Measurements from ENCODE around the gene RBBP4. TPM values are rescaled to one million over a fixed set of nuclear protein-coding genes. Genes with fewer than 3 reads are reported as not detected.
"Not testable (repeated sequence)": the region's sequence is repeated elsewhere in the genome, so short reads cannot be mapped to it uniquely, and the experiment has no call there.

RBBP4 gene
- total and polyA plus RNA-seq, 4 donors = 31.4 to 114 (median 73.5) TPM

GRCh38 chr1:32618673-32619221 is 32.3 kb upstream of the RBBP4 start:
- Histone ChIP-seq H3K4me1 (ENCODE audit: control insufficient read depth in 1 of 2, insufficient read depth in 2 of 2, low read length in 2 of 2) (no peaks in the 10 kb centered on the region), H3K27ac (ENCODE audit: low read depth in 1 of 2, low read length in 2 of 2) (no peak overlapping the region), H3K9me3 (ENCODE audit: control insufficient read depth, low read length) (no peaks in the 10 kb centered on the region), H3K36me3 (ENCODE audit: control insufficient read depth in 1 of 2, insufficient read depth in 2 of 2, low read length in 1 of 2) (peaks cover 0 to 2% of the 10 kb centered on the region in 2 donors), H3K27me3 (ENCODE audit: control insufficient read depth in 1 of 2, insufficient read depth in 2 of 2, low read length in 1 of 2) (no peaks in the 10 kb centered on the region), H3K4me3 (ENCODE audit: low read length in 2 of 2) (no peak overlapping the region)
- no peak for DNase-seq
- intact Hi-C loops (cut with DNase I) = loop anchor here in 1 of 2 donors (10.0 kb wide), 1 partner anchor 174 kb away; no protein-coding TSS in a partner anchor
- ATAC-seq (ENCODE audit: low FRiP score) = no peak
- 89 to 92% methylated on average over 5 of the region's 5 CpGs for WGBS, 2 donors

- intact Hi-C loops (cut with DNase I) = loop anchor here in 1 of 2 donors (10.0 kb wide), 1 partner anchor 175 kb away; no protein-coding TSS in a partner anchor
- WGBS, 2 donors = 54 to 55% methylated on average over 5 of the region's 5 CpGs
Measured at GRCh38 chr1:32619701-32620485, 31.1 kb upstream of the RBBP4 start.

GRCh38 chr1:32622205-32622604 is 28.8 kb upstream of the RBBP4 start:
- Histone ChIP-seq H3K27me3 (ENCODE audit: control insufficient read depth in 1 of 2, insufficient read depth in 2 of 2, low read length in 1 of 2) (no peaks in the 10 kb centered on the region), H3K36me3 (ENCODE audit: control insufficient read depth in 1 of 2, insufficient read depth in 2 of 2, low read length in 1 of 2) (peaks cover 0 to 2% of the 10 kb centered on the region in 2 donors), H3K4me1 (ENCODE audit: control insufficient read depth in 1 of 2, insufficient read depth in 2 of 2, low read length in 2 of 2) (no peaks in the 10 kb centered on the region), H3K27ac (ENCODE audit: low read depth in 1 of 2, low read length in 2 of 2) (no peak overlapping the region), H3K4me3 (ENCODE audit: low read length in 2 of 2) (no peak overlapping the region), H3K9me3 (ENCODE audit: control insufficient read depth, low read length) (no peaks in the 10 kb centered on the region)
- 93% methylated on average over 2 of the region's 2 CpGs for WGBS, 2 donors
- intact Hi-C loops (cut with DNase I) = no loop called here
- DNase-seq = no peak
- ATAC-seq (ENCODE audit: low FRiP score) = no peak

More at GRCh38 chr1:32619701-32620485, 31.1 kb upstream of the RBBP4 start:
- no peaks in the 10 kb centered on the region for H3K9me3 ChIP-seq (ENCODE audit: control insufficient read depth, low read length)
- H3K36me3 ChIP-seq (ENCODE audit: control insufficient read depth in 1 of 2, insufficient read depth in 2 of 2, low read length in 1 of 2) = peaks cover 0 to 2% of the 10 kb centered on the region in 2 donors
- H3K4me1 ChIP-seq (ENCODE audit: control insufficient read depth in 1 of 2, insufficient read depth in 2 of 2, low read length in 2 of 2) = no peaks in the 10 kb centered on the region
- no peak overlapping the region for H3K27ac ChIP-seq (ENCODE audit: low read depth in 1 of 2, low read length in 2 of 2)
- ATAC-seq (ENCODE audit: low FRiP score) (no peak), DNase-seq (no peak)
- H3K4me3 ChIP-seq (ENCODE audit: low read length in 2 of 2) = no peak overlapping the region
- H3K27me3 ChIP-seq (ENCODE audit: control insufficient read depth in 1 of 2, insufficient read depth in 2 of 2, low read length in 1 of 2) = no peaks in the 10 kb centered on the region

GRCh38 chr1:32622806-32623681 is 28.0 kb upstream of the RBBP4 start:
- ATAC-seq (ENCODE audit: low FRiP score) = no peak
- intact Hi-C loops (cut with DNase I) = no loop called here
- Histone ChIP-seq H3K4me1 (ENCODE audit: control insufficient read depth in 1 of 2, insufficient read depth in 2 of 2, low read length in 2 of 2) (no peaks in the 10 kb centered on the region), H3K9me3 (ENCODE audit: control insufficient read depth, low read length) (no peaks in the 10 kb centered on the region), H3K4me3 (ENCODE audit: low read length in 2 of 2) (no peak overlapping the region), H3K36me3 (ENCODE audit: control insufficient read depth in 1 of 2, insufficient read depth in 2 of 2, low read length in 1 of 2) (peaks cover 0 to 2% of the 10 kb centered on the region in 2 donors), H3K27ac (ENCODE audit: low read depth in 1 of 2, low read length in 2 of 2) (no peak overlapping the region), H3K27me3 (ENCODE audit: control insufficient read depth in 1 of 2, insufficient read depth in 2 of 2, low read length in 1 of 2) (no peaks in the 10 kb centered on the region)
- DNase-seq = no peak
- WGBS, 2 donors = 72 to 73% methylated on average over 3 of the region's 3 CpGs

- 82 to 92% methylated on average over 5 of the region's 5 CpGs for WGBS, 2 donors
- Histone ChIP-seq H3K27me3 (ENCODE audit: control insufficient read depth in 1 of 2, insufficient read depth in 2 of 2, low read length in 1 of 2) (no peaks in the 10 kb centered on the region), H3K27ac (ENCODE audit: low read depth in 1 of 2, low read length in 2 of 2) (no peak overlapping the region), H3K4me3 (ENCODE audit: low read length in 2 of 2) (no peak overlapping the region), H3K9me3 (ENCODE audit: control insufficient read depth, low read length) (no peaks in the 10 kb centered on the region), H3K4me1 (ENCODE audit: control insufficient read depth in 1 of 2, insufficient read depth in 2 of 2, low read length in 2 of 2) (no peaks in the 10 kb centered on the region), H3K36me3 (ENCODE audit: control insufficient read depth in 1 of 2, insufficient read depth in 2 of 2, low read length in 1 of 2) (peaks cover 0 to 2% of the 10 kb centered on the region in 2 donors)
- no peak for ATAC-seq (ENCODE audit: low FRiP score)
- no peak for DNase-seq
- intact Hi-C loops (cut with DNase I) = no loop called here
Measured at GRCh38 chr1:32623775-32624174, 27.2 kb upstream of the RBBP4 start.

- H3K4me3 ChIP-seq (ENCODE audit: low read length in 2 of 2) = no peak overlapping the region
- H3K36me3 ChIP-seq (ENCODE audit: control insufficient read depth in 1 of 2, insufficient read depth in 2 of 2, low read length in 1 of 2) = no peaks in the 10 kb centered on the region
- intact Hi-C loops (cut with DNase I) = no loop called here
- no peak for DNase-seq
- no peak for ATAC-seq (ENCODE audit: low FRiP score)
- no peaks in the 10 kb centered on the region for H3K9me3 ChIP-seq (ENCODE audit: control insufficient read depth, low read length)
- H3K27ac ChIP-seq (ENCODE audit: low read depth in 1 of 2, low read length in 2 of 2) = no peak overlapping the region
- no peaks in the 10 kb centered on the region for H3K27me3 ChIP-seq (ENCODE audit: control insufficient read depth in 1 of 2, insufficient read depth in 2 of 2, low read length in 1 of 2)
- no peaks in the 10 kb centered on the region for H3K4me1 ChIP-seq (ENCODE audit: control insufficient read depth in 1 of 2, insufficient read depth in 2 of 2, low read length in 2 of 2)
- 91 to 93% methylated on average over 1 of the region's 1 CpG for WGBS, 2 donors
Measured at GRCh38 chr1:32626176-32626575, 24.8 kb upstream of the RBBP4 start.

- Histone ChIP-seq H3K36me3 (ENCODE audit: control insufficient read depth in 1 of 2, insufficient read depth in 2 of 2, low read length in 1 of 2) (no peaks in the 10 kb centered on the region), H3K4me1 (ENCODE audit: control insufficient read depth in 1 of 2, insufficient read depth in 2 of 2, low read length in 2 of 2) (no peaks in the 10 kb centered on the region), H3K27ac (ENCODE audit: low read depth in 1 of 2, low read length in 2 of 2) (no peak overlapping the region), H3K27me3 (ENCODE audit: control insufficient read depth in 1 of 2, insufficient read depth in 2 of 2, low read length in 1 of 2) (no peaks in the 10 kb centered on the region), H3K9me3 (ENCODE audit: control insufficient read depth, low read length) (no peaks in the 10 kb centered on the region), H3K4me3 (ENCODE audit: low read length in 2 of 2) (no peak overlapping the region)
- ATAC-seq (ENCODE audit: low FRiP score) = no peak
- no peak for DNase-seq
- WGBS, 2 donors = 90 to 95% methylated on average over 11 of the region's 11 CpGs
- intact Hi-C loops (cut with DNase I) = no loop called here
Measured at GRCh38 chr1:32627596-32628162, 23.3 kb upstream of the RBBP4 start.

- H3K9me3 ChIP-seq (ENCODE audit: control insufficient read depth, low read length); H3K4me3 ChIP-seq (ENCODE audit: low read length in 2 of 2); ATAC-seq (ENCODE audit: low FRiP score); H3K36me3 ChIP-seq (ENCODE audit: control insufficient read depth in 1 of 2, insufficient read depth in 2 of 2, low read length in 1 of 2); DNase-seq; H3K27ac ChIP-seq (ENCODE audit: low read depth in 1 of 2, low read length in 2 of 2); intact Hi-C loops (cut with DNase I); H3K27me3 ChIP-seq (ENCODE audit: control insufficient read depth in 1 of 2, insufficient read depth in 2 of 2, low read length in 1 of 2); H3K4me1 ChIP-seq (ENCODE audit: control insufficient read depth in 1 of 2, insufficient read depth in 2 of 2, low read length in 2 of 2): not testable (repeated sequence)
- WGBS, 2 donors = 96 to 99% methylated on average over 4 of the region's 4 CpGs
Measured at GRCh38 chr1:32630173-32630572, 20.8 kb upstream of the RBBP4 start.

Data from aorta (tissue), 5 donors.